Sciatic nerve (tissue), 2 donors: ENCODE results near the gene ARMH3. TPM values are rescaled to one million over a fixed set of nuclear protein-coding genes. Genes with fewer than 3 reads are reported as not detected.
A peak's percentile ranks its signal among the peaks of the same experiment; 100 is the strongest.

Source experiments
- ATAC-seq: fragments of 200-7000 bp; cut with Tn5 transposase; one replicate; pipeline ENCODE4 v1.9.1; 2020; ENCODE audit warnings: mild to moderate bottlenecking, moderate library complexity
- DNase-seq: peaks from one replicate; pipeline ENCODE4 v3.0.0-alpha.2; 2020; ENCODE audit warnings: low spot score
- intact Hi-C: fragments of 100-400 bp; cut with DNase I; formaldehyde crosslinking; loops from one replicate; pipeline ENCODE4 v1.14.2; 2022
- total RNA-seq: library from RNA; stranded (reverse); fragmentation: NEBNext Ultra II Directional; extraction: Animal tissue kit (Norgen Biotek cat#: 25700); gene quantifications from one replicate; pipeline ENCODE4 v1.2.1, GENCODE V29; 2021
- donor health status: DM: no; HTN: no; CAD: no.
- donor health status: DM: no; HTN: no; CAD: no.

Gene ARMH3
- total RNA-seq, 1 donor from 2014 or later, result 30.9 TPM

DNA sequence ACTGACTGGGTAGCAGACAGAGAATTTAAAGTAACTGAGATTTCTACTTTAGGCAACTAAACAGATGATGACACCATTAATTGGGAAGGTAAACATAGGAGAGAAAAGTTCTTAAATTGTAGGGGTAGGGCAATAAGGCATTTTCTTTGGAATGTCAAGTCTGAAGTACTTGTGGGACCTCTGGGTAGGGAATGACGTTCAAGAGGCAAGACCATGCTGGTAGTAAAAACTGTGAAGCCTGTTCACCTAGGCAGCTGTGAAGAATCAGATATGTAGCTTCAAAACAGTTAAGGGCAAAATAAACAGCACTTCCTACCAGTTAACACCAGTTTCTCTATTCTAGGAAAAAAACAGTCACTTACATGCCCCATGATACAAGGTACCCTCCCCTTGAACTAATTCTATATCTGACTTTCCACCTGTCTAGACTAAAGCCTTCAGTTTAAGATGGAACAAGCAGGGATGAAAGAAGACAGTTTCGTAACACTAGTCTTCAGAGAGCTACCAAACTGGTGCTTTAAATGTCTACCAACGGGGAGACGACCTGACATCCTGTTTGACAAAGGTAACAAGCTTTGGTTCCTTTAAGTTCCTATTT lies 149.3 kb downstream of the ARMH3 start:
- no peak for DNase-seq
- intact Hi-C loops, result no loop called here

DNA sequence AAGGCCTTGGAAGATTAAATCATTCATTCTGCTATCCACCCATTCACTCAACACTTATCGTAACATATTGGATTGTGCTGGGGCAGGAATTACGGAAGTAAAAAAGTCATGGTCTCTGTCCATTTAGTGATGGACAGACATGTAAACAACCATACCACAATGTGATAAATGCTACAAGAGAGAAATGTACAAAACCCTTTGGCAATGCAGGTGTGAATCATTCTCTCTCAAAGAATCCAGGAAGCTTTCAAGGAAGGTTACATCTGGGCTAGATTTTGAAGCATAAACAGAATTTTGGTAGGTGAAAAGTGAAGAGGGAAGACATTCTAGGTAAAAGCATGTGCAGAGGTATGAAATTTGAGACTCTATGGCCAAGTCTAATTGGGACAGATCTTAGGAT lies 150.7 kb downstream of the ARMH3 start:
- intact Hi-C loops, result no loop called here
- DNase-seq, result no peak
- no peak for ATAC-seq

More for the DNA sequence above, 149.3 kb downstream of the ARMH3 start:
- no peak for ATAC-seq

DNA sequence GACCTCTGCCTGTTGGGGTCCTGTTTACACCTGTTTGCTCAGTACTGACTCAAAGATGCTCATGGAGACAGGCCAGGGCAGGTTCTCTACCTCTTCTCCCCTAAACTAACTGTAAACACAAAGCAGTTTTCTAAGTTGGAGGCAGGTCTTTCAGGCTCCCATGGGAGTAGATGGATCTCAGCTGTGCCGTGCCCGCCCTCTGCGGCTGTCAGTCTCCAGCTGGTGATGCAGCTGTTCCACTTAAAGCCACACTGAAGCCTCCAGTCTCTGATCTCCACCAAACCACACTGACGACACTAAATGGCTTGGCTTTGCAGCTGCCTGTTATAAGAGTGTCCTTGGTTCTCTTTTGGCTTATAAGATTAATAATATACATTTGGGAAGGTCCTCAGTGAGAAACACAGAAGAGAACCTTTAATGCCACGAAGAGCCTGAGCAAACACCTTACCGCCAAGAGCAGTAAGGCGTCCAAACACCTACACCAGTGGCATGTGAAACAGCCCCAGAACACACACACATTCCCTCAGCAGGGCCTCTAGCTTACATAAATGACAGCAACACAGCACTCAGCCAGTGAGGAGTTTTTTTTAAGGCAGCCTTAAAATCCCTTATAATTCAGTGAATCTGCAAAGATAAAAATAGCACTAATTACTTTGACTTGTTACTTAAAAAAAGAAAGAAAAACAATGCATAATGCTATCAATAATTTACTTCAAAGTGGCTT lies 152.0 kb downstream of the ARMH3 start:
- intact Hi-C loops, result no loop called here
- no peak for ATAC-seq
- DNase-seq, result no peak

DNA sequence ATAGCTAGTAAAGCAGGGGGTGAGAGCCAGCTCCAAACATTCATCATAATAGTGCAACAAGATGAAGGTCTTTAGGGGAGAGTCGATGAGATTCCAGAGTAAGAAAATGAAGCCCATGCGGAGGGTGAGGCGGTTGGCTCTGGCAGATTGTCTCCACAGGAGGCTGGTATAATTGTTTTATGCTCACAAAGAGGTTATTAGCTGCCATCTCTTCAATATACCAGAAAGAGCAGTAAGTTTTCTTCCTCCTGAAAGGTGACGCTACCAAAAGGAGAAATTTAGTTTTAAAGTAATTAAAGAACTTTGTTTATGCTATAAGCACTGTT lies 153.2 kb downstream of the ARMH3 start:
- DNase-seq, result no peak
- intact Hi-C loops, result no loop called here
- ATAC-seq, result no peak

DNA sequence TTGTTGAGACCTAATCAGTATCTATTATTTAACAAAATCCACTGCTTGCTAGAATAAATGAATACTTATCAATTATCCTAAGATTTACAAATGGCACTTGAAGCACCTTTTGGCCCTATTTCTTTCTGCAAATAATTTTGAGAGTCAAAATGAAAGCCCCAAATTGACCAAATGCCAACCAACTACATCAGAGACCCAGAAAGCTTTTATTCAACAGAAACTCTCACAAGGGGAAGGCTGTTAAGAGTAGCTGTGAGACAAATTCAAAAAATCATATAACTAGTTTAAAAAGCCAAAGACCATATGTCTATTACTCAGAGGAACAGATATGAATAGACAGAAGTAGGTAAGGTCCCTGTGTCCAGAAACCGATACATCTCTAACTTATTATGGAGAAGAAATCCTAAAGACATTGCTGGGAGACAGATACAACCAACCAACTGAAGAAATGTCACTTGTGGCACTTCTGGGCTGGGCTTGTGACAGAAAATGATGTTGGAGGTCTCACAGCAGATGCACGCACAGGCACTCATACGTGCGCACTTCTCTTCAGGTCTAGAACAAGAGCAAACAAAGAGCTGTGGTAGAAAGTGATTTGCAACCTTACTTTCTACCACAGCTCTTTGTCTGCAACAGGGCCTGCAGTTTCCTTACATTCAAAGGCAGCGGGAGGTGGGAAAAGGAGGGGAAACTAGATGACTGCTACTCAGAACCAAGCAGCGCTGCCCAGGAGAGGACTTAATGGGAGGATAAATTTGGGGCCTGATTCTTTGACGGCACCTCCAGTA lies 153.7 kb downstream of the ARMH3 start:
- DNase-seq (no peak), ATAC-seq (no peak)
- intact Hi-C loops, result no loop called here

DNA sequence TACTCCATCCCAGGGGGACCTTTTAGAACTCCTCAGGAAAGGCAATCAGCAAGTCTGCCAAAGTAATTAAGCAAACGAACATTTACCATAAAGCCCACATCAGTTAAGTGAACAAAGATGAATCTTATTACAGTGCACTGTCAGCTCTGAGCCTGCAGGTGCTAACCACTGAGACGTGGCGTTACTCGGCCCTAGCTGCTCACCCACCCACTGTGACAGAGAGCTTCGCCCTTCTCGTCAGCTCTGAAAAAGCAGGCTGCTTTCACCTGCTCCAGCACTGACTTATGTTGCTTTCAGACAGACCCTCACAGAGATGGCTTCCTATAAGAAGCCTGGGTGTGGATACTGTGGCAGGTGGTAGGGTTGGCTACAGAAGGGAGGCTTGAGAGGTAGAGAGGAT lies 154.6 kb downstream of the ARMH3 start:
- ATAC-seq (no peak), DNase-seq (no peak)
- intact Hi-C loops, result no loop called here

DNA sequence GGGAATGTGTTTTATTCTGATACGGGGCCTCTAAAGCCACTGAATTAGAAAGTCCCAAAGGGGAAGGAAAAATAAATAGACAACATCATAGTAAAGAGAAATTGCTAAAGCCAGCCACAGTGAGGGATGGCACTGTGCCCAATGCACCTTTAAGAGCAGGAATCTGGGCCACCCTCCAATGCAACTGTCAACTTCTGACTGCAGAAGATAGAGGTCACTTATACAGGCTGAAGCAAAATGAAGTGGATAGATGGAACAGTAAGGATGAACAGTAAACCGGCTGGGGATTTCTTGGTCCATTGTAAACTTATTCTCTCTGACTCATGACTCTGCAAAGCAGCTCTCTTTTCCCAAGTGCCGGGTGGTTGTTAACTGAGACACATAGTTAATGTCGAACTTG lies 158.3 kb downstream of the ARMH3 start:
- ATAC-seq (no peak), DNase-seq (no peak)
- intact Hi-C loops, result no loop called here

DNA sequence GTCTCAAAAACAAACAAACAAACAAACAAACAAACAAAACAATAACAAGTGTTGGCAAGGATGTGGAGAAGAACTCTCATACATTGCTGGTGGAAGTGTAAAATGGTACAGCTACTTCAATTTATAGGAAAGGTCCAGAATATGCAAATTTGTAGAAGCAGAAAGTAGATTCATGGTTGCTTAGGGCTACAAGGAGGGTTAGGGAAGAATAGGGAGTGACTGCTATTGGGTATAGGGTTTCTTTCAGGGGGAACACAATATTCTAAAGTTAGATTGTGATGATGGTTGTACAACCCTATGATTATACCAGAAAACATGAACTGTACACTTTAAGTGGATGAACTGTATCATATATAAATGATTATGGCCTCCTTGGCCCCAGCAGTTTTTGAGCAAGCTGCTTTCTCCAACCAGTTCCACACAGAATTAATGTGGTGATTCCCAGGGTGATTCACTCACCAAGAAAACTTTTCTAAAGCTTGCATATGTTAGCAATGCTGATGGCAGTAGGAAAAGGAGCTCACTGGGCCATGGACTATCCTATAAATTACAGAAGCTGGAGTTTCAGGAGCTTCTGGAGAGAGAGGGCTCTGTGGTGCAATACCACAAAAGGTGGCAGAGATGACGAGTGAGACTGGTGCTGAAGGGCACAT lies 159.6 kb downstream of the ARMH3 start:
- ATAC-seq (no peak), DNase-seq (no peak)
- intact Hi-C loops, result no loop called here

DNA sequence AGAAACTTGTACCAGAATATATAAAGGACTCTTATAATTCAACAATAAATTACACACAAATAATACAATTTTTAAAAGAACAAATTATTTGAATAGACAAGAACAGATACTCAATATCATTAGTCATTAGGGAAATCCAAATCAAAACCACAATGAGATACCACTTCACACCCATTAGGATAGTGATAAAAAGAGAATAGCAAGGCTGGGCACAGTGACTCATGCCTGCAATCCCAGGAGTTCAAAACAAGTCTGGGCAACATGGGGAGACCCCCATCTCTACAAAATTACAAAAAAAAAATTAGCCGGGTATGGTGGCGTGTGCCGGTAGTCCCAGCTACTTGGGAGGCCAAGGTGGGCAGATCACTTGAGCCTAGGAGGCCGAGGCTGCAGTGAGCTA lies 160.2 kb downstream of the ARMH3 start:
- intact Hi-C loops, result no loop called here
- ATAC-seq (no peak), DNase-seq (no peak)

DNA sequence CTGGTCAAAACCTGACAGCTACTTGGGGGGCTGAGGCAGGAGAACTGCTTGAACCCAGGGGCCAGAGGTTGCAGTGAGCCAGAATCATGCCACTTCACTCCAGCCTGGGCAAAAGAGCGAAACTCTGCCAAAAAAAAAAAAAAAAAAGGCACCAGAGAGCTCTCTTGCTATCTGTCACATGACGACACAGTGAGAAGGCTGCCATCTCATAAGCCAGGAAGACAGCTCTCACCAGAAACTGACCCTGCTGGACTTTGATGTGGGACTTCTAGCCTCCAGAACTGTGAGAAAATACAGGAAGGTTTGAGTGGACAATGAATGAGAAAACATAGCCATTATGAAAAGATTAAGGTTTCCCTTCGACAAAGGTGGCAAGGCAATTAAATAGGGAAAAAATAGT lies 161.2 kb downstream of the ARMH3 start:
- intact Hi-C loops, result no loop called here
- ATAC-seq (no peak), DNase-seq (no peak)

DNA sequence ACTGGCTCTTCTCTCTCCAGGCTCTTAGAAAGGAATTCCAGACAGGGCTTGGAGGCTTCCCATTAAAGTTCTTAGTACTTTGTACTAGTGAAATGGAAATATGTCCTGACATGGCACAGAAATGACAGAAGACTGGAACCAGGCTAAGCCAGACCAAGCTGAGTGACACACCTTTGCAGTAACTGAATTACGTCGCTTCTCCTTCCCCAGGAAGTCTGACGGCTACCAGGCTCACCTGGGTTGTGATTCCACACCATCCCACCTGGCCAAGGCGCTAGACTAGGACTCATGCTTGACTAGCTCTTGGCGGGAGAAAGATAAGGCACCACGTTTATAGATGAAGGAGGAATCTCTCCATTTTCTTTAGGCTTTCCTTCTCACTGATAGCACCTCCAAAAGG lies 161.7 kb downstream of the ARMH3 start:
- intact Hi-C loops, result no loop called here
- DNase-seq, result no peak
- no peak for ATAC-seq

DNA sequence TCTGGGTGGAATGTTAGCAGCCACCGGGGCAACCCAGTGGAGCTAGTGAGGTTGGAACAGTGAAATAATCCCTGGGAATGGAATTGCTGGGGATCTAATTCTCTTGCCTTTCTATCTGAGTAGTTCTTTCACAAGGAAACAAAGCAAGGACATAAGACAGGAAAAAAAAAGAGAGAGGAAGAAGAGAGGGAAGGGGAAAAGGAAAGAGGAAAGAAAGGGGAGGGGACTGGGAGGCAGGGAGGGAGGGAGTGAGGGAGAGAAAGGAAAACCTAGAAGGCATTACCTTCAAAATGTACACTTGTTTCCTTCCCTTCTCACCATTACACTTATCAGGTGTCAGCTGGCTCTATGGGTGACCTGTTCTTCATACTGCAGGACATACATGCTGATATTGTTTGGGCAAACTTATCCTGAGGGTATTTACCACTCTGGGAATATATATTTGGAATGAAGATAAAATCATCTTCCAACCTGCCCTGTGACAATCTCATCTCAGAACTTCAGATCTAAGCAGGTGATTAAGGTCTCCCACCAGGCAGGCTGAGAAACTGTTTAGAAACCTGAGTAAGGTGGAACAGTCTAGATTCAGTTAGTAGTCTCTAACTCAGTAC lies 162.4 kb downstream of the ARMH3 start:
- ATAC-seq (no peak), DNase-seq (no peak)
- intact Hi-C loops, result no loop called here

DNA sequence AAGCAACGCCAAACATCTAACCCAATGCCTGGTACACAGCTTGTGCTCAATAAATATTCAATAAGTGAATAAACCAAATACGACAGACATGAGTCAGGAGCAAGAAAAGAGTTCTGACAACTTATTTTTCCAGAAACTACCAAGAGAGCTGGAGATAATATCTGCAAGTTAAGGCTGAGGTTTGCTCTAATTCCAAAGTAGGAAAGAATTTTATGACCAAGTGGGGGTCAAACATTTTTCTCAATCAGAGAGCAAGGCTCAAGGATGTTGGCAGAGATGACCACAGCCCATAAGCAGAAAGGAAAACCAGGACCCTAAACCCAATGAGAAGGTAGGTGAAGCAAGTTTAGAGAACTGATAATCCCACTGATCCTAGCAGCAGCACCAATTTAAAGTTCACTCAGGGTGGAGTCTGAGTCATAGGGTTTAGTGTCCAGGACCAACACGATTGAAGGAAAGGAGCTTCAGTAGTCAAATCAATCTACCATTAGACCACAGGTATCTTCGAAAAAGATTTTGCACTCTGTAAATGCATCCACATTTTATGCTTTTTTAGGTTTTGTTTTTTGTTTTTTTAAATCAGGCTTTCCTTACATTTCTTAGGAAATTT lies 163.1 kb downstream of the ARMH3 start:
- DNase-seq (no peak), ATAC-seq (no peak)
- intact Hi-C loops, result no loop called here

DNA sequence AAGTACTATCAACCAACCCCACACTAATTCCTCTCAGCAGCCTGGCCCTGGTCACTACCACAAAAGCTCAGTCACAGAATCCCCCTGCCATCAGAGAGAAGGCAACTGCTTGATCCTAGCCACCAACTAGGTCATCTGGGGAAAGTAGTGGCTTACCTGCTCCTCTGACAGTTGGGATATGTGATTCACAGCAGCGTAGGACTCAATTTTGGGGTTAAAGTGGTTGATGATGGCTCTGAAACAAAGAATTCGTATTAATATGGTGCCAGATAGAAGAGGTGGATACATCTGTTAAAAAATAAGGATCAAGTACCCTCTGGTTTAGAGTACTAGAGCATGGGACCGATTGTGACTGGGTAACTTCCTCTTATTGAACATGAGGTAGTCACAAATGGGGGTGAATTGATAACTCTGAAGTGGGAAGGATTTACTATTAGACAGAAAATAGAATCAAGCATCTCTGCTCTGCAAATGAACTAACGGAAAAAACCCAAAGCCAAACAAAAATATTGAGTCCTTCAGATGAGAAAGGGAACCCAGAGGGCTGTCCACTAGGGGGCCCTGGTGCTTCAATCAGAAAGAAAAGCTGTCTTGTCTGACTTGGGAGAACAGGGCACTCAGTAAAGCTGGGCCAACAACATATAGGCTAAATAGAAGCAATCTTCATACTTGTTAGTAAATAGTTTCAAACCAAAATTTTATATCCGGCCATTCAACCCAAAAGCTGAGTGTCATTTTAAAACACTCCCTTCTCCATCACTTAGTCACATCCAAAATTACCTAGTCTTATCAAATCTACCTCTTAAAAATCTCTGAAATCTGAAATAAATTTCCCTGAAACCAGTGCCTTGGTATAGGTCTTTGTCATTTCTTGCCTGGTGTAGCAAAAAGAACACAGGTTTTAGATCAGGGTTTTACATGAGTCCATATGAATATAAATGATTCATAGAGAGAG lies 166.4 kb downstream of the ARMH3 start:
- DNase-seq (peak; percentile 83), ATAC-seq (peak; percentile 41)
- intact Hi-C loops, result no loop called here

DNA sequence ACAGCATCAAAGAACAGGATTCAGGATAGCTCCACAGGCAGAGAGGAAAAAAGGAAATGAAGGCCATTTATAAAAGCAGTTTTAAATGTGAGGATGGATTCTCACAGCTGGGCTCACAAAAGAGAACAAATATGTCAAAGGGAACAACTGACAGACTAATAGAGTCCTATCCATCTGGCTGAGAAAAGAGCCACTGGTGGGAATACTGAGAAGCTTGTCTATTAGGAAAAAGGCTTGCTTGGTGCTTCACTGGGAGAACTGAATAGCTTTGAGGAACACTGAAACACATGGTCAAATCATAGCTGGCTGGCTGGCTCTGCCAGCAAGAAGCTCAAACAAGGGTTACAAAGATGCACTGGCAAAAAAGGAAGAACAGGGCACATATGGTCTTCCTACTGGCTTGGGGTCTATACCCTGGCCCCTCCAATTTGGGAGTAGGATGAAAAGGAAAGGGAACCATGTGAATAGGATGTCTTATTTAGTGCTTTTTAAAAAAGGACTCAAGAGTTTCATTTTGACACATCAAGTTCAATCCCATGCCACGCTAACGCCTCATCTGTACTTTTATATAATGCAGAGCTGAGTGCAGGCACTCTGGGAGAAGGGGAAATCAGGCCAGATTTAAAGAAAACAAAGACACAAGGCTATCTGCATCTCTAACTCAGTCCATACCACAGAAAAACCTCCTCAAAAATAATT lies 167.6 kb downstream of the ARMH3 start:
- no peak for DNase-seq
- ATAC-seq, result no peak
- intact Hi-C loops, result no loop called here

DNA sequence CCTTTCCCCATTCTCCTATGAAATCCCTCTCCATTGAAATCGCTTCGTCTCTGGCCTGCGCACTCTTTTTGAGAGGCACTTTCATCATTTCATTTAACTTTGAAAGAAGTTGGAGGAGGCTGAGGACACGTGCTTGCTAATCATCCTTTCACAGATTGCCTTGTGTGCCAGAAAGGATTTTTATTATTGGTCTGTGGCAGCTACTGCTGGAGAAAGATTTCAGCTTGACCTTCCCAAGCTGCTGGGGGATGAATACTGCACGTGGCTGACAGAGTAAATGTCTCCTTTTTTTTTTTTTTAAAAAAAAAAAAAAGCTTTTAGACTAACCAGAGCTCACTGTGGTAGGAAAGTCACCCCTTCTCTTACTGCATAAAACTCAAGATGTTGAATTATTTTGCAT lies 168.2 kb downstream of the ARMH3 start:
- DNase-seq (no peak), ATAC-seq (no peak)
- intact Hi-C loops, result no loop called here

DNA sequence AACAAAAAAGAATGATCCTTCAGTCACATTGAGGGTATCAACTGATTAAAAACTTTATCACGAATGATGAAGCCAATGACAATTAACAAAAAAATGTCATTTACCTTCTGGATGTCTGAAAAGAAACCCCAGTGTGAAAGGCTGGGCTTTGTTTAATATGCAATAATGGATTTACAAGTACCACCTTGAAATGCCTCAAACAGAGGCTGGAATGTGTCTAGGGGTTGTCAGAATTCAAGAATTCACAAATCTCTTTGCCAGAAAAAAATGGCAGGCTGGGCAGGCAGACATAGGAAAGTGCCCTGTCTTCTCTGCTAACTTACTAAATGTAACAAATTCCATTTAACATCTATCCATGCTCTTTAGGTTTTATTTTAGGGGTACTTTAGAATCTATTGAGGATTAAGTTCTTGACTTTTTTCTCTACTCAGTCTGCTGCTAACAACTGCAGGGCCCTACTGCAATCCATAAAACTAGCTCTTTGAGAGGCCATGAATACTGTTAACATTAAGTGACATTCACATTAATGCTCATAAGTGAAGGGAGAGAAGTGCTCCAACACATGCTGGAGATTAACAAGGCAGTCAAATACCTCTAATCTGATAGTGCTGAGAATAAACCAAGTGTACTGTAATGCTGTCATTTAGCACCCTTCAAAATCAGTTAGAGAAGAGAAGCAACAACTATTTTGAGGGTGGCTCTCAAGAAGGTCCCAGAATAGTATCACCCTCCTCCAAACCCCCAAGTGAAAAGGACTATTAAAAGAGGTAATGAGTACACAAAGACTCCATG lies 169.3 kb downstream of the ARMH3 start:
- ATAC-seq (no peak), DNase-seq (no peak)
- intact Hi-C loops, result no loop called here
